GM19193 (cell line): ENCODE measurements around the gene DCP2.

Experiments used
- POLR2A ChIP-seq: IDR thresholded peaks from 4 replicates; pipeline ENCODE4 v1.6.1; 2011; ENCODE audit not compliant: insufficient read depth, insufficient read length; ENCODE audit errors: extremely low read depth

The DCP2 gene

GRCh38 chr5:112958093-112959088 is 18.2 kb upstream of the DCP2 start:
- no peak for TF ChIP-seq POLR2A

- no peak for TF ChIP-seq POLR2A
Measured at GRCh38 chr5:112960315-112960714, 16.3 kb upstream of the DCP2 start.

- TF ChIP-seq POLR2A, result no peak
Measured at GRCh38 chr5:112960863-112961504, 15.6 kb upstream of the DCP2 start.

- TF ChIP-seq POLR2A, result no peak
Measured at GRCh38 chr5:112965733-112966306, 10.8 kb upstream of the DCP2 start.

- TF ChIP-seq POLR2A, result no peak
Measured at GRCh38 chr5:112967520-112968083, 9.0 kb upstream of the DCP2 start.

GRCh38 chr5:112968411-112969106 is 8.0 kb upstream of the DCP2 start:
- no peak for TF ChIP-seq POLR2A

- TF ChIP-seq POLR2A, result no peak
Measured at GRCh38 chr5:112971276-112971675, 5.3 kb upstream of the DCP2 start.

GRCh38 chr5:112973036-112973435 is 3.6 kb upstream of the DCP2 start:
- TF ChIP-seq POLR2A, result no peak

GRCh38 chr5:112973904-112974303 is 2.7 kb upstream of the DCP2 start:
- TF ChIP-seq POLR2A, result no peak

- no peak for TF ChIP-seq POLR2A
Measured at GRCh38 chr5:112974901-112975300, 1.7 kb upstream of the DCP2 start.

- TF ChIP-seq POLR2A, result no peak
Measured at GRCh38 chr5:112975721-112976431, 722 bp upstream of the DCP2 start.

GRCh38 chr5:112977440-112977861 is 853 bp downstream of the DCP2 start:
- TF ChIP-seq POLR2A, result no peak

GRCh38 chr5:112978836-112979235 is 2.2 kb downstream of the DCP2 start:
- TF ChIP-seq POLR2A, result no peak

- TF ChIP-seq POLR2A, result no peak
Measured at GRCh38 chr5:112979723-112980122, 3.1 kb downstream of the DCP2 start.
